HG02884 (cell line): ENCODE data around the gene TRPM5.

Experiments
- ATAC-seq: cut with Tn5 transposase; IDR thresholded peaks from one replicate; pipeline ENCODE4 v1.9.1; 2021; ENCODE audit warnings: mild to moderate bottlenecking, moderate library complexity; ENCODE audit not compliant: unreplicated experiment

TRPM5 gene

DNA sequence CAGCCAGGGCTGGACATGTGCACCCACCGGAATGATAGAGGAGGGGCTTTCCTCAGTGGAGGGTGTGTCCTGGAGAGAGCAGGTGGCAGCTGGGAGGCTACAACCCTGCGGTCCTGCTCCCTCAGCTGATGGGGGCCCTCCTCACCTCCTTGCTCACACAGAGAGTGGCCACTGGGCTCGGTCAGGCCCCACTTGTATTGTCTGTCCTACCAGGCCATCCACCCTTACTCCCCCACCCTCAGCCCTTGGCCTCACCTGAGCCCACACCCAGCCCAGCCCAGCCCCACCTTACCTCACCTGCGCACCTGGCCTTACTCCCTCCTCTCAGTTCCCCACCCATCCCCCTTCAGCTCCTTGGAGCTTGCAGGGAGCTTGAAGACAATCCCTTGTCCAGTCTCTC, 3.1 kb downstream of the TRPM5 start:
- ATAC-seq, result no peak

GRCh38 chr11:2440646-2441045, 3.7 kb downstream of the TRPM5 start:
- ATAC-seq, result no peak

- ATAC-seq, result no peak
Measured at GRCh38 chr11:2439820-2440219, 4.5 kb downstream of the TRPM5 start.

GRCh38 chr11:2437516-2437915, 6.8 kb downstream of the TRPM5 start:
- ATAC-seq, result no peak

GRCh38 chr11:2436521-2437031, 7.7 kb downstream of the TRPM5 start:
- no peak for ATAC-seq

GRCh38 chr11:2436013-2436520, 8.2 kb downstream of the TRPM5 start:
- no peak for ATAC-seq

DNA sequence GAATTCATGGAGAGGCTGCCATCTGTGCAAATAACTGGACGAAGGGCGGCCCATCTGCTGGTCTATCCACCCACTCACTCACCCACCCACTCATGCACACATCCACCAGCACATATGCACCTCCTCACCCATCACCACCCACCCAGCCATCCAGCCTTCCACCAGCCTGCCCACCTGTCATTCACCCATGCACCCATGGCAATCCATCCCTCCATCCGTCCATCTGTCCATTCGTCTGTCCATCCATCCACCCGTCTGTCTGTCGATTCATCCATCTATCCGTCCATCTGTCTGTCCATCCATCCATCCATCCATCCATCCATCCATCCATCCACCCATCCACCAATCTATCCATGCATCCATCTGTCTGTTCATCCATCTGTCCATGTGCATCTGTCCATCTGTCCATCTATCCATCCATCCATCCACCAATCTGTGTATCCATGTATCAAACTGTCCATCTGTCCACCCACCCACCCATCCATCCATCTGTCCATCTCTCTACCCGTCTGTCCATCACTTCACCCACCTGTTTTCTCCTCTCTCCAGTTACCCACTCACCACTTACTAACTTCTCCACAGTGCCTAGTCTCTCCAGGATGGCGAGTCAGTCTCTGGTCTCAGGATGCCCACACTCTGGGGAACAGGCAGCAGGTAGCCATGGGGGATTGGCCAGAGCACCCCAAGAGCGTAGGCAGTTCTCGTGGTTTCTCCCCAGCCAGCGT, 8.9 kb downstream of the TRPM5 start:
- ATAC-seq, result no peak

DNA sequence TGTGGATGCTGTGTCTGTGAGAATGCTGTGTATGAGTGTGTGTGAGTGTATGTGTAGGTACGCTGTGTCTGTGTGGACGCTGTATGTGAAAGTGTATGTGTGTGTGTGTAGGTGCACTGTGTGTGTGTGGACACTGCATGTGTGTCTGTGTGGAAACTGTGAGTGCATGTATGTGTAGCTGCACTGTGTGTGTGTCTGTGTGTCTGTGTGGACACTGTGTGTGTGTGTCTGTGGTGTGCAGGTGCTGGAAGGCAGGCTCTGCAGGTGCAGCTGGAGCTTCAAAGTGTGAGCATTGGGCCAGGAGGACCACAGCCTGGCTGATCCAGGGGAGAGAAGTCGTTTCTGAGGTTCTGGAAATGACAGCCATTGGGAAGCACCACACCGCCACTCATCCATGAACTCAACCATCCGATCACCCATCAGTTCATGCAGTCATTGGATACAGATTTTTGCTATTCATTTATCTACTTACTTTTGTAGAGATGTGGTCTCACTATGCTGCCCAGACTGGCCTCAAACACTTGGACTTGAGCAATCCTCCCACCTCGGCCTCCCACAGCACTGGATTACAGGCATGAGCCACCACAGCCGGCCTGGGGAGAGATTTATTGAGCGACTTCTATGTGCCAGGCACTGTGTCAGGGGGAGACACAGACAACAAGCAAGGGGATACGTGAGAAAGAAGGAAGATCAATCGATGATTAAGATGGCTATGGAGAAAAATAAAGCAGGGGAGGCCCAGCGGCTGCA, 9.6 kb downstream of the TRPM5 start:
- ATAC-seq, result no peak

DNA sequence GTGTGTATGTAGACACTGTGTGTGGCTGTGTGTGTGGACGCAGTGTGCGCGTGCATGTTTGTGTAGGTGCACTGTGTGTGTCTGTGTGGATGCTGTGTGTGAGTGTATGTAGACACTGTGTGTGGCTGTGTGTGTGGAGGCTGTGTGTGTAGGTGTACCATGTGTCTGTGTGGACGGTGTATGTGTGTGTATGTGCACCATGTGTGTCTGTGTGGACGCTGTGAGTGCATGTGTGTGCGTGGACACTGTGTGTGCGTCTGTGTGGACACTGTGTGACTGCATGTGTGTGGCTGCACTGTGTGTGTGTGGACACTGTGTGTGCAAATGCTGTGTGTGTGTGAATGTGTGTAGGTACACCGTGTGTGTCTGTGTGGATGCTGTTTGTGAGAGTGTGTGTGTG, 10.3 kb downstream of the TRPM5 start:
- no peak for ATAC-seq

DNA sequence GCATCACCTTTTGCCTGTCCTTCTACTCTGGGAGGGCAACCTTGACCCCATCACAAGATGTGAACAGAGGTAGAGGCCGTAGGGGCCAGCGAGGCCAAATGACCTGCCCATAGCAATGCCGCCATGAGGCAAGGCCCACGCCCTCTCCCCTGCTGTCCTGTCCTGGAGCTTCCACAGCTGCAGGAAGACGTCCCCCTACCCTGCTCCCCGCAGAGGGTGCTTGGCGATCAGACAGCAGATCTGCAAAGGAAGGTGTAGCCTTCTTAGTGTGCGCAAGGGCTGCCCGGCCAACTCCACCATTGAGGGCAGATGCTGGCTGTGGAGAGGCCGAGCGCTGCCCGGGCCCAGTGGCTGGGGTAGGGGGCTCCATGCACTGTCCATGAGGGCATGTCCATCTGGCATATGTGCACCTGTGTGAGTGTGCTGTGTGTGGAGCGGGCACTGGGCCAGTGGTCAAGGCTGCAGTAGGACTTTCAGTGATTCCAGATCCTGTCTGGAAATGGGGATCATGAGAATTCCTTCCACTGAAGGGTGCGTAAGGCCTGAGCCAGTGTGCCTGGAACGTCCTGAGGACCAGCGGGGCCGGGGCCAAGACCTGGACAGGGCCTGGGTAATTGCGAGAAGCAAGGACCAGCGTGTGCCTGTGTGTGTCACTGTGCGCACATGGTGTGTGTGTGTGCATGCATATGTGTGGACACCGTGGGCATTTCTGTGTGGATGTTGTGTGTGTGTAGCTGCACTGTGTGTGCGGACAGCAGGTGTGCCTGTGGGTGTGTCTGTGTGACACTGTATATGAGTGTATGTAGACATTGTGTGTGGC, 11.0 kb downstream of the TRPM5 start:
- ATAC-seq, result no peak

- ATAC-seq, result no peak
Measured at GRCh38 chr11:2432628-2433071, 11.7 kb downstream of the TRPM5 start.

- ATAC-seq, result no peak
Measured at GRCh38 chr11:2432171-2432621, 12.1 kb downstream of the TRPM5 start.

GRCh38 chr11:2431395-2431794, 12.9 kb downstream of the TRPM5 start:
- ATAC-seq, result no peak

DNA sequence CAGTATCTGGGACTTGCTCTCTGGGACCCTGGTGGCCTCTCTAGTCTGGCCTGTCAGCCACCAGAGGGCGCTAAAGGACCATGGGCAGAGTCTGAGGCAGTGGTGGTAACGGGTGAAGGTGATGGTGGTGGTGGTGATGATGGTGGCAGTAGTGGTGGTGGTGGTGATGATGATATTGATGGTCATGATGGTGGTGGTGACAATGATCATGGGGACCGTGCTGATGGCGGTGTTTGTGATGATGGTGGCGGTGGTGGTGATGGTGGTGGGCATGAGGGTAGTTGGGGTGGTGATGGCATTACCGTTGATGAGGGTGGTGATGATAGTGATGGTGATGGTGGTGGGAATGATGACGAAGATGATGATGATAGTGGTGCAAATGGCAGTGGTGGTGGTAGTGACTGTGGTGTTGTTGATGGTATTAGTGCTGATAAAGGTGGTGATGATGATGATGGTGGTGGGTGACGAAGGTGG, 16.0 kb downstream of the TRPM5 start:
- ATAC-seq, result no peak

DNA sequence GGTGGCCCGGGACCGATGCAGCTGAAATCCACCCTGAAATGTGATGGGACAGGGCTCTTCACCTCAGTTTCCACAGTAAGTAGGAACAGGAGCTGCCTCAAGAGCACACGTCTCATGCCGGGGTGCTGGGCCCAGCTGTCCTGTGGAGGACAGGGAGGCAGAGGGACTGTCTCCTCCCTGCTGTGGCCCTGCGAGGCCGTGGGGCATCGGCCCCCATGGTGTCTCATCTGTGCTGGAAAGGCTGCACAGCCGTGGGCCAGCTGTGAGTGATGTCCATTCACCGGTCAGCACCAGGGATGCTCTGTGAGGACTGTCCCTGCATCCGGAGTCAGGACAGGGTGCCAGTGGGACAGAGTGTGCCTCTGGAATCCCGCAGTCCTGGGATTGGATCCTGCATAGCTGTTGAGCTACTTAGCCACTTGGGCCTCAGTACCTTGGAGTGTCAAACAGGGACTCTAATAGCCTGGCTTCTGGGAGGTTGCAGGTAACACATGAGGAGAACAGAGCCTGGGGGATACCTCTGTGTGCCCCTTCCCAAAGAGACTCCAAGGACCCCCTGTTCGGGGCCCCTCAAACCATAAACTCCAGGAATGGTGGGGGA, 16.5 kb downstream of the TRPM5 start:
- ATAC-seq, result no peak

DNA sequence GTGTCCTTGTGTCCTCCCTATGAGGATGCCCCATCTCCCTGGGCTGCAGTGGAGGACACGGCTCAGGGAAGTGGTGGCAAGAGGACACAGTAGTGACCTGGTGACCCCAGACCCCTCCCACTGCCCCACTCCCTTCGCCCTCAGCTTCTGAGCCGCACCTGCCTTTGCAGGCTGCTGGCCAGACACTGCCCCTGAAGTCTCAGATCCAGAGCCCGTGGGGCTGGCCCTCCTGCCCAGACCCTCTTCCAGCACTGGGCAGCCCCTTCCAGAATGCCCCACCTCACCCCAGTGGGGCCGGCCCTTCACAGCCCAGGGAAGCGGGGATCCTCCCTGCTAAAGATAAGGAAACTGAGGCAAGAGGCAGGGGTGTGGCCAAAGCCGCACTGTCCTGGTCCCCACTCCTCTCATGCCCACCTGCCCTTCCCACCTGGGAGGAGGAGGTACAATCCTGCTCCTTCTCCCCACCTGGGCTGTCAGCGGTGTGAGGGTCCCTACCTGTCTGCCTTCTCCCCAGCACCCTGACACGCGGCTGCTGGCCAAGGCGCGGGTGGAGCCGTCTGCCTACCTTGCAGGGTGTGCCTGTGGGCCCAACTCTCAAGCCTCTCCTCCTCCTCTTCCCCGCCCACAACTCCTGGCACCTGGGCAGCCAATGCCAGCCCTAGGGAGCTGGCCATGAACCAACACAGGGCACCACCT, 17.3 kb downstream of the TRPM5 start:
- ATAC-seq, result no peak

- no peak for ATAC-seq
Measured at GRCh38 chr11:2426221-2426620, 18.1 kb downstream of the TRPM5 start.

- ATAC-seq, result no peak
Measured at GRCh38 chr11:2425506-2425905, 18.8 kb downstream of the TRPM5 start.

- no peak for ATAC-seq
Measured at GRCh38 chr11:2424811-2425495, 19.4 kb downstream of the TRPM5 start.
